ENCODE data around the gene TFDP1.

GRCh38 chr13:113559901-113560644 is 24.5 kb upstream of the TFDP1 start:
- TF ChIP-seq POLR2AphosphoS5 (IDR thresholded peaks at IDR 0.05; ENCODE audit: borderline replicate concordance, low read depth, low read length) (no peak), EZH2 (IDR thresholded peaks at IDR 0.05) (no peak)
